Activated CD4-positive, alpha-beta T cell treated with anti-CD3 and anti-CD28 coated beads for 4 hours (primary cell): ENCODE data around the gene ZNF687.
"Not testable (repeated sequence)": the region's sequence is repeated elsewhere in the genome, so short reads cannot be mapped to it uniquely, and the experiment has no call there.

Source experiments
- DNase-seq, 2 donors: peaks; one replicate each; pipeline ENCODE4 v3.0.0-alpha.2; 2020

Gene ZNF687

GRCh38 chr1:151281969-151282882 is at the start of gene ZNF687:
Gene ZNF687 (plus strand): TSS chr1:151282299. CDS start chr1:151286292, 3,993 bp downstream.
- DNase-seq, result peak; percentile 97 to 98

DNA sequence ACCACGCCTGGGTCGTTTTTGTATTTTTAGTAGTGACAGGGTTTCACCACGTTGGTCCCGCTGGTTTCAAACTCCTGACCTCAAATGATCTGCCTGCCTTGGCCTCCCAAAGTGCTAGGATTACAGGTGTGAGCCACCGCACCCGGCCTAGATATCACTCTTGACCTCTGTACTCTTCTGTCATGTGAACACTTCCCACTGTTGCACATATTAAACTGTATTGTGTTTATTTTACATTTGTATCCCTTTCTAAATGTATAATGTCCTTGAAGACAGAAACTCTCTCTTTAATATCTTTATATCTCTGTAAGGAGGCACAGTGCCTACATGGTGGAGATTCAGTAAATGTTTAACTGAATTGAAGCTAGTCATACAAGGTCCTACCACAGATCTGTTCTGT is 46.9 kb upstream of the ZNF687 start:
- DNase-seq, result no peak

DNA sequence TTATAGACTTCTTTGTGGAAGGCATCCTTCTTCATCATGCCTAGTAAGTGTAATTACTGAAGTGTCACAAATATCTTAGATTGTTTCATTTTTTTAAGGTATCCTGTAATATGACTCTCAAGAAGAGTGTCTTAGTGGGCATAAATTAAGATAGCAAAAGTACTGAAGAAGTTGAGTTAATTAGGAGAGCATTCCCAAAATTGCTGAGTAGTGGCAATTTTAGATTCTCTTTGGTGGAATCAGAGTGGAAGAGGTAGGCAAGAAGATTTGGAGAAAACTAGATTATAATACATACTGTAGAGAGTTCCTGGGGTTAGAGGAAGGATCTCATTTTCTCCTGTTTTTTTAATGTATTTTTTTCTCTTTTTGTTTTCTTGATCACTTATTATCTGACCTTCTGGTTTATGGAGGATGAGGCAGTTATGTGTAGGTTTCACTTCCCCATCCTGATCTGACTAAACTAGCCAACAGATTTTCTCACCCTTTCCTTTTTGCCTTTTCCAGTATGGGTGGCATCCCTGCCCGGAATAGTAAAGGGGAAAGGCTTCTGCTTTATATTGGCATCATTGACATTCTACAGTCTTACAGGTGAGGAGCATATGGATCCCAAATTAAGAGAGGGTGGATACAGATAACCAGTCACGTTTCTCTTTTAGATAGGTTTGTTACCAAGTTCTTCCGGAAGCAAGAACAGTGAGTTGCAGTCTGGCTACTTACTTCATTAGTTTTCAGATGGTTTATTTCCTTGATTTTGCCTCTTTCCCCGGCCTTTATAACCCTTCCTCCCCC is 44.2 kb upstream of the ZNF687 start:
- DNase-seq, result no peak

GRCh38 chr1:151238467-151238739 is 43.7 kb upstream of the ZNF687 start:
- DNase-seq, result no peak

DNA sequence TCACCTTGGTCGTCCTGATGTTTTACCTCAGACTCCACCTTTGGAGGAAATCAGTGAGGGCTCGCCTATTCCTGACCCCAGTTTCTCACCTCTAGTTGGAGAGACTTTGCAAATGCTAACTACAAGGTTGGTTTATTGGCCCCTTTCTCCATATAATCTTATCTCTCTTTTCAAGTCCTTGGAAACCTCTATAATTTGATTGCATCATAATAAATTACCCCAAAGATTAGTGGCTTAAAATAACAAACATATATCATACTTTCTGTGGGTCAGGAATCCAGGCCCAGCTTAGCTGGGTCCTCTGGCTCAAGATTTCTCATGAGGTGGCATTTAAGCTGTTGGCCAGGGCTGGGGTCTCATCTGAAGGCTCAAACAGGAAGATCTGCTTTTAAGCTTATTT is 39.7 kb upstream of the ZNF687 start:
- no peak for DNase-seq

DNA sequence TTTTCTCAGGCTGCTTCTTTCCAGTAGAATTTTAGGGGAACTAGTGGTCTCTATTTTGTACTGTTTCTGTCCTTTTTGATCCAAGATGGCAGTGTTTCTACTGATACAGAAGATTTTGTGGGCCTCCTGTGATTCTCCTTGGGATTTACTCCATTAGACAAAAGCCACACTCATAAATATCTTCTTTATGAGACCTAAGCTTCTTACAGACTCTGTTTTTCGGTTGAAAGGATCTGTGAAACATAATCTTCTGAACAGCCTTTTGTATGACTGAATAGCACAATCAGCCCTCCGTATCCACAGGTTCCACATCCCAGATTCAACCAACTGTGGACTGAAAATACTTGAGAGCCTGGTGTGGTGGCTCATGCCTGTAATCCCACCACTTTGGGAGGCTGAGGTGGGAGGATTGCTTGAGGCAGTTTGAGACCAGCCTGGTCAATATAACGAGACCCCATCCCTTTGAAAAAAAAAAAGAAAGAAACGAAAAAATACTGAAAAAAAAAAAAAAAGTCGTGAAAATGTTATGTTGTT is 38.3 kb upstream of the ZNF687 start:
- no peak for DNase-seq

DNA sequence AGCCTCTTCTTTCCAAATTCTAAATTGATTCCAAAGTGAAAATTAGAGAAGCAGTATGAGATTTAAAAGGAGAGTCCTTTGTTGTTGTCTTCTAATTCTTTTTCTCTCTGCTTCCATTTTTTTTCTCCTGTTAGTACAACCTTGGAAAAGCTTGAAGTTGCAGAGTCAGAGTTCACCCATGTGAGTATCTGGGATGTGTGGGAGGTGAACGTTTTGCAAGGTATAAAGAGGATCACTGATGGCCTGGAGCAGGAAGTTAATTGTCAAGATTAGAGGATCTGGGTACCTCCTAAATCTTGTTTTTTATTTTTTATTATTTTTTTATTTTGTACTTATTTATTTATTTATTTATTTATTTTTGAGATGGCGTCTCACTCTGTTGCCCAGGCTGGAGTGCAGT is 35.3 kb upstream of the ZNF687 start:
- DNase-seq, result no peak

GRCh38 chr1:151251656-151252470 is 30.2 kb upstream of the ZNF687 start:
- DNase-seq, result peak; percentile 67 to 68

- peak; percentile 91 for DNase-seq
Observed at GRCh38 chr1:151254217-151255213, 27.6 kb upstream of the ZNF687 start, which contains the start of gene PSMD4. Gene PSMD4 (plus strand): TSS chr1:151254734. CDS start chr1:151254783, 49 bp downstream.

GRCh38 chr1:151255381-151255780 is 26.7 kb upstream of the ZNF687 start:
- no peak for DNase-seq

DNA sequence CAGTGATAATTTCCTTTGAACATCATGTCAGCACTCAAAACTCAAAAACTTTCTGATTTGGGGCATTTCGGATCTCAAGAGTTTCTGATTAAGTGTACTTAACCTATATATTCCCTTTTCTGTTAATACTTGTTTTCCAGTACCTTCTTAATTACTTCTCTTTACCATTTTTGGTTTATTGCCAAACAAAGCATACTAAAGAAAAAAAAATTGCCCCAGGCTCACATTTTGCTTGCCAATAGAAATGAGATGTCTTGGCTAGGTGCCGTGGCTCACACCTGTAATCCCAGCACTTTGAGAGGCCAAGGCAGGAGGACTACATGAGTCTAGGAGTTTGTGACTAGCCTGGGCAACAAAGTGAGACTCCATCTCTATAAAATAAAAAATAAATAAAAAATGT is 22.7 kb upstream of the ZNF687 start:
- DNase-seq, result no peak

GRCh38 chr1:151265446-151266236 is 16.5 kb upstream of the ZNF687 start:
- DNase-seq, result no peak

DNA sequence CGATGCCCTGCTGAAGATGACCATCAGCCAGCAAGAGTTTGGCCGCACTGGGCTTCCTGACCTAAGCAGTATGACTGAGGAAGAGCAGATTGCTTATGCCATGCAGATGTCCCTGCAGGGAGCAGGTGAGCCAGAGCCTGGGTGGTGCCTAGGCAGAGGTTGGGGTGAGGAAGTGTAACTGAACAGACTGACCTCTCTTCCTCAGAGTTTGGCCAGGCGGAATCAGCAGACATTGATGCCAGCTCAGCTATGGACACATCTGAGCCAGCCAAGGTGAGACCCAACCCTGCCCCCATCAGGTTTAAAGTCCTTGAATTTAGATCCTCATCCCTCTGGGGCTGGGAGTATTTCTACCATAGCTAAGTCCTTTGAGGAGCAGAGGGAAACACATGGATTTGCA is 15.8 kb upstream of the ZNF687 start:
- DNase-seq, result no peak

- no peak for DNase-seq
Observed at GRCh38 chr1:151266821-151267220, 15.3 kb upstream of the ZNF687 start.

DNA sequence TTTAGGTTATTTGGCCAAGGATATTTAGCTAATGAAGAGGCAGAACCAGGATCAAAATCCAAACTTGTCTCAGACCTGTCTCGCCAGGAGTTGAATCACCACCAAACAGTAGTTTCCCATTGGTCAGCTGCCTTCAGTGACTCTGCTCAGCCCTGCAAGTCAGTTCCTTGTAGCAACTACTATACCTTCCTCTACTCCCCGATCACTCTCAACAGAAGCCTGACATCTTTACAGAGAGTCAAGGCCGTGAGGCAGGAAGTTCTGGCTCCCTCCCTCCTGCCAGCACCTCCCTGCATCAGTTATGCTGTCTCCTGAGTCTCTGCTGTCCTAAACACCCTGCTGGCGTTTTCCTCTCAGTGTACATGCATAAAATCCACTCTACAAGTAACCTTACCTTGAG is 14.3 kb upstream of the ZNF687 start:
- no peak for DNase-seq

DNA sequence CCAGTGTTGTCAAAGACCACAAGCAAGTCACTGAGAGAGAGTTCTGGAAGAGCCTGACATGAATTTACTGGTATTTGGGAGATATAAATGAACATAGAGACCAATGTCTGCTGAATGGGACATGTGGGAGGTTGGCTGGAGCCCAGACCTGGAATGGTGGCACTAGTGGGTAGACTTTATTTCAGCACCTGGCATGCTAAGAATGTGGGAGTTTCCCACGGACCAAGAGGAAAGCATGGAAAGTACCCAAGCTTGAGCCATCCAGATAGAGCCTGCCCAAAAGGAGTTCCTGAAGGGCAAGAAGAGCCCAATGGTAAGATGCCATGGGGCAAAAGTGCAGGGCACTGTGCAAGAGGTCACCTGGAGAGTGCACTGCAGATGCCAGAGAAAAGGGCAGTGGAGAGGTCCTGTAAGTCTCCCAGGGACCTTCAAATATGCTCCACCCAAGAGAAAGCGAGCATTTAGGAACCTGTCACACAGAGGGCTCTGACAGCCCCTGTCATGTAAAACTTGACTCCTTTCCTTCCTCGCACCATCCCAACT is 8.1 kb upstream of the ZNF687 start:
- DNase-seq, result no peak

- not testable (repeated sequence) for DNase-seq
Observed at GRCh38 chr1:151275341-151275740, 6.8 kb upstream of the ZNF687 start.

GRCh38 chr1:151277249-151277648 is 4.8 kb upstream of the ZNF687 start:
- no peak for DNase-seq

- DNase-seq, result peak; percentile 90 to 98
Observed at GRCh38 chr1:151281225-151281968, 702 bp upstream of the ZNF687 start.
